DND-41 (cell line): Measurements from ENCODE around the gene TNFAIP8.

Experiments
- ATAC-seq: fragments of 200-7000 bp; cut with Tn5 transposase; 3 replicates; pipeline ENCODE4 v1.9.1; 2021; ENCODE audit warnings: low read depth; ENCODE audit not compliant: insufficient read depth
- DNase-seq: peaks from one replicate; pipeline ENCODE4 v3.0.0-alpha.2; 2020
- H2AFZ ChIP-seq: 2 replicates; pipeline ENCODE4 v1.6.0; 2012; ENCODE audit warnings: low read depth, low read length
- H3K27ac ChIP-seq: 2 replicates; pipeline ENCODE4 v1.5.1; 2012; ENCODE audit warnings: low read length, inconsistent platforms
- H3K27me3 ChIP-seq: fragments of 200-600 bp; sonication (generic); 2 replicates; pipeline ENCODE4 v1.6.0; 2012; ENCODE audit warnings: low read length, mild to moderate bottlenecking, inconsistent platforms; ENCODE audit not compliant: insufficient read depth, poor library complexity
- H3K36me3 ChIP-seq: 2 replicates; pipeline ENCODE4 v1.5.1; 2012; ENCODE audit warnings: low read length, inconsistent platforms; ENCODE audit not compliant: insufficient read depth
- H3K4me1 ChIP-seq: 2 replicates; pipeline ENCODE4 v1.5.1; 2012; ENCODE audit warnings: mild to moderate bottlenecking, low read length; ENCODE audit not compliant: insufficient read depth
- H3K4me2 ChIP-seq: 2 replicates; pipeline ENCODE4 v1.6.0; 2012; ENCODE audit warnings: mild to moderate bottlenecking, moderate library complexity, low read length, inconsistent platforms; ENCODE audit not compliant: insufficient read depth
- H3K4me3 ChIP-seq, 2 experiments: fragments of 200-600 bp in 1 of 2; shearing (Covaris generic) in 1 of 2; 2 replicates each; pipeline ENCODE4 v1.5.1; 2012 to 2016; ENCODE audit warnings: inconsistent platforms in 2 of 2, low read length in 2 of 2, mild to moderate bottlenecking in 2 of 2, low read depth in 1 of 2, moderate library complexity in 1 of 2
- H3K79me2 ChIP-seq: 2 replicates; pipeline ENCODE4 v1.6.0; 2012; ENCODE audit warnings: low read length, inconsistent platforms; ENCODE audit not compliant: insufficient read depth
- H3K9ac ChIP-seq: 2 replicates; pipeline ENCODE4 v1.6.0; 2012; ENCODE audit warnings: low read depth, mild to moderate bottlenecking, inconsistent platforms, low read length, moderate library complexity
- H3K9me3 ChIP-seq: 2 replicates; pipeline ENCODE4 v1.5.1; 2012; ENCODE audit warnings: low read length, moderate library complexity, mild to moderate bottlenecking, inconsistent platforms; ENCODE audit not compliant: insufficient read depth, severe bottlenecking
- H4K20me1 ChIP-seq: 2 replicates; pipeline ENCODE4 v1.6.0; 2012; ENCODE audit warnings: low read length; ENCODE audit not compliant: insufficient read depth
- EZH2 ChIP-seq: IDR thresholded peaks from 3 replicates; pipeline ENCODE4 v1.6.1; 2012; ENCODE audit warnings: borderline replicate concordance, low read depth, mild to moderate bottlenecking, moderate library complexity, low read length, inconsistent platforms; ENCODE audit not compliant: severe bottlenecking
- TF ChIP-seq, protein P1 (sequence below): IDR thresholded peaks from 2 replicates; pipeline ENCODE4 v1.5.1; 2012; ENCODE audit warnings: borderline replicate concordance, low read length, moderate library complexity, mild to moderate bottlenecking; ENCODE audit not compliant: poor library complexity, severe bottlenecking; ENCODE audit errors: extremely low read depth

TNFAIP8 gene

DNA sequence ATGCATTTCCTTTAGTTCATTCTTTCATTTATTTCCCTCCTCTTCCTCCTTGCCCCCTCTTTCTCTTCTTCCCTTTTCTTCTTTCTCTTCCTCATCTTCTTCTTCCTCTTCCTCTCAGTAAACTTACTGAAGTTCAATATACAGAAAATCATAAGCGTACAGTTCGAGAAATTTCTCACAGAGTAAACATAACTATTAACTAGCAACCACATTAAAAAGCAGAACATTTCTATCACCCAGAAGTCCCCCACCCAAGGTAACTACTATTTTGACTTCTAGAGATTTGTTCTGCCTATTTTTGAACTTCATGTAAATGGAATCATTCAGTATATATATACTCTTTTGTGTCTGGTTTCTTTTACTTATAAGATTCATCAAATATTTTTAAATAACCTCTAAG, 48.2 kb downstream of the TNFAIP8 start:
- Histone ChIP-seq H4K20me1 (no peaks in the 10 kb centered on the region), H3K9ac (no peak overlapping the region), H2AFZ (no peak overlapping the region), H3K4me3 (no peak overlapping the region), H3K4me2 (no peak overlapping the region), H3K79me2 (no peaks in the 10 kb centered on the region), H3K4me1 (no peaks in the 10 kb centered on the region), H3K36me3 (no peaks in the 10 kb centered on the region), H3K27me3 (no peaks in the 10 kb centered on the region), H3K27ac (no peak overlapping the region), H3K9me3 (no peaks in the 10 kb centered on the region)
- DNase-seq = no peak
- ATAC-seq = no peak
- TF ChIP-seq EZH2 = no peak
- TF ChIP-seq, protein P1, sequence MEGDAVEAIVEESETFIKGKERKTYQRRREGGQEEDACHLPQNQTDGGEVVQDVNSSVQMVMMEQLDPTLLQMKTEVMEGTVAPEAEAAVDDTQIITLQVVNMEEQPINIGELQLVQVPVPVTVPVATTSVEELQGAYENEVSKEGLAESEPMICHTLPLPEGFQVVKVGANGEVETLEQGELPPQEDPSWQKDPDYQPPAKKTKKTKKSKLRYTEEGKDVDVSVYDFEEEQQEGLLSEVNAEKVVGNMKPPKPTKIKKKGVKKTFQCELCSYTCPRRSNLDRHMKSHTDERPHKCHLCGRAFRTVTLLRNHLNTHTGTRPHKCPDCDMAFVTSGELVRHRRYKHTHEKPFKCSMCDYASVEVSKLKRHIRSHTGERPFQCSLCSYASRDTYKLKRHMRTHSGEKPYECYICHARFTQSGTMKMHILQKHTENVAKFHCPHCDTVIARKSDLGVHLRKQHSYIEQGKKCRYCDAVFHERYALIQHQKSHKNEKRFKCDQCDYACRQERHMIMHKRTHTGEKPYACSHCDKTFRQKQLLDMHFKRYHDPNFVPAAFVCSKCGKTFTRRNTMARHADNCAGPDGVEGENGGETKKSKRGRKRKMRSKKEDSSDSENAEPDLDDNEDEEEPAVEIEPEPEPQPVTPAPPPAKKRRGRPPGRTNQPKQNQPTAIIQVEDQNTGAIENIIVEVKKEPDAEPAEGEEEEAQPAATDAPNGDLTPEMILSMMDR = no peak

DNA sequence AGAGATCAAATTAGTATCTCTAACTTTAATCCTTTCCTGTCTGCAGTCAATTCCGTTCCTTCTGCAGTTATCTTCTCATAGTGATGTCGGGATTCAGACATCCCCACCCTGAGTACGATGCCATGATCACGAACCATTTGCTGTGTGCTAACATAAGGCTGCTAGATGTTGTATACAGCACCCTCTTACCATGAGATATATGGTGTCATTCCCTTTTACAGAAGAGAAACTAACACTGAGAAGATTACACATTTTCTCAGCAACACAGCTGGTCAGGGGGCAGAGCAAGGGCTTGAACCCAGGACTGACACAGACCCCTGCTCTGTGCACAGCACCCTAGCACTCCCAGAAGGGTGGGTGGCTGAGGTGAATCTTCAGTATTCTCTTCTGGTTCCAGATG, 49.6 kb downstream of the TNFAIP8 start:
- no peak for ATAC-seq
- Histone ChIP-seq H2AFZ (no peak overlapping the region; the same call in 1 of the 2 replicates), H3K4me2 (no peak overlapping the region), H3K9me3 (no peaks in the 10 kb centered on the region), H3K4me3 (no peak overlapping the region), H3K36me3 (no peaks in the 10 kb centered on the region), H3K27ac (no peak overlapping the region), H4K20me1 (no peaks in the 10 kb centered on the region), H3K27me3 (no peaks in the 10 kb centered on the region), H3K4me1 (no peaks in the 10 kb centered on the region), H3K79me2 (no peaks in the 10 kb centered on the region), H3K9ac (no peak overlapping the region)
- no peak for DNase-seq
- TF ChIP-seq, protein P1 = no peak
- TF ChIP-seq EZH2 = no peak

DNA sequence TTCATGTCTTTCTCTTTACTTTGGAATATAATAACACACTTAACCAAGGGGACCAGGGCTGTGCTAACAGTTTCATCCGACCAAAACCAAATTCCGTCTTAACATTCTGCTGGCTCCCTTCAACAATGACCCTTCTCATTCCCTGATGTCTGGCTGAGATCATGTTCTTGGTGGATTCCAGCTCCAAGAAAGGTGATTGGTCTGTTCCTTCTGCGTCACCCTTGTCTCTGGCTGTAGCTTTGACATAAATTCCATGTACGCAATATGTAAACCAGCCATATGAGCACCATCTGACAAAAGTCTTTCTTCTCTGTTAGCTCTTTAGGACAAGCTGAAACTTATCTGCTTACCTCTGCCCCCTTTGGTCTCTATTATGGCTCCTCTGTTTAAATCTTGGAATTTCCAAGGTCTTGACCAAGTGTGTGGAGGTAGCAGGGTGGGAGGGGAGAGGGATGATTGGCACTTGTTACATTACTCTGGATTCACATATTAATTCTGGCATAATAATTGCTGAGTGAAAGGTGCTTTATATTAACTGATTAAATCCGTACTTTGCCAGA, 50.8 kb downstream of the TNFAIP8 start:
- Histone ChIP-seq H3K27me3 (no peaks in the 10 kb centered on the region), H4K20me1 (no peaks in the 10 kb centered on the region), H3K4me1 (peaks cover 2% of the 10 kb centered on the region), H3K9me3 (no peaks in the 10 kb centered on the region), H3K4me2 (no peak overlapping the region), H3K27ac (no peak overlapping the region), H2AFZ (no peak overlapping the region), H3K79me2 (no peaks in the 10 kb centered on the region), H3K9ac (no peak overlapping the region), H3K36me3 (no peaks in the 10 kb centered on the region), H3K4me3 (no peak overlapping the region)
- no peak for TF ChIP-seq EZH2
- TF ChIP-seq, protein P1 = no peak
- DNase-seq (no peak), ATAC-seq (no peak)

DNA sequence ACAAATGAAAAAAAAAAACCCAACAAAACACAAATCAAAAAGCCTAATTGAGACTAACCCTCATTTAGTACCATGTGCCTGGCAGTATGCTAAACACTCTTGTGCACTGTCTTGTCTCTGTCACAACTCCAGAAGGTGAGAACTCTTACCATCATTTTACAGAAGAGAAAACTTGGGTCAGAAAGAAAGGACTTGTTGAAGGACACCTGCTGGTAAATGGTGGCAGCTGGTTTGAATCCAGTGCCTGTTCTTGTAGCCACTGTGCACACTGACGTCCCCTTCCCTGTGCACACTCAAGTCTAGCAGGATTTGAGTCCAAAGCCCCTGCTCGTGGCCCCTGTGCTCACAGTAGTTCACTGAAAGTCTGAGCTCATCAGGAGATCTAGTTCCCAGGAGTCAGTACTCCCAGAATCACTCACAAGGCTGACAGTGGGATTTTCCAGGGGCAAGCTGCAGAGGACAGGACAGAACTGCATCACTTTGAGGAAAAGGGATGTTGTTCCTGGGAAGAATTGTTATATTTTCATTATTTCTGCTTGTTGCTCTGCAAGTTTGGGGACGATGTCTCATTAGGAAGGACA, 53.5 kb downstream of the TNFAIP8 start:
- no peak for DNase-seq
- no peak overlapping the region for H3K9ac ChIP-seq
- no peak overlapping the region for H3K4me2 ChIP-seq
- ATAC-seq = no peak
- TF ChIP-seq, protein P1 = peak; percentile 34
- TF ChIP-seq EZH2 = no peak
- H3K9me3 ChIP-seq = no peaks in the 10 kb centered on the region
- no peaks in the 10 kb centered on the region for H4K20me1 ChIP-seq
- peaks cover 8% of the 10 kb centered on the region for H3K4me1 ChIP-seq
- H3K36me3 ChIP-seq = no peaks in the 10 kb centered on the region
- H3K27ac ChIP-seq = no peak overlapping the region
- H3K4me3 ChIP-seq = no peak overlapping the region
- no peaks in the 10 kb centered on the region for H3K79me2 ChIP-seq
- H3K27me3 ChIP-seq = no peaks in the 10 kb centered on the region
- H2AFZ ChIP-seq = no peak overlapping the region
